K562 (cell line): ENCODE measurements around the gene LRRC25. TPM values are rescaled to one million over a fixed set of nuclear protein-coding genes. Genes with fewer than 3 reads are reported as not detected.
A peak's percentile ranks its signal among the peaks of the same experiment; 100 is the strongest.

ENCODE experiments used
- ATAC-seq: fragments of 200-7000 bp; cut with Tn5 transposase; 3 replicates; pipeline ENCODE4 v1.9.1; 2020; ENCODE audit warnings: moderate library complexity
- BruUV-seq: library from RNA; stranded (reverse); fragments of 400-500 nt; replicated peaks from 2 replicates; lab custom pipeline; 2021; lab: Mats Ljungman, UMichigan
- CTCF ChIA-PET: fragments of 300-600 bp; formaldehyde crosslinking; extraction: SDS; loops from one replicate; lab custom pipeline; 2021; ENCODE audit warnings: low intra/inter-chr PET ratio; lab: Yijun Ruan, JAX
- POLR2A ChIA-PET: fragments of 300-600, 350-650 bp; sonication (Branson Sonifier 250); formaldehyde crosslinking; extraction: SDS; loops from one replicate; lab custom pipeline; 2021; ENCODE audit warnings: antibody characterized with exemption, inconsistent platforms; lab: Yijun Ruan, JAX
- DNase-seq, 4 experiments: peaks; one replicate each; pipeline versions ENCODE4 v3.0.0 to v3.0.0-alpha.2; 2011 to 2018; ENCODE audit warnings: low spot score in 3 of 4, mixed read lengths in 3 of 4; ENCODE audit errors: extremely low read depth in 1 of 4
- FAIRE-seq: peaks from 2 replicates; lab custom pipeline; 2011; peaks lifted over from hg19 to GRCh38; lab: Jason Lieb, UNC
- H2AFZ ChIP-seq: 2 replicates; pipeline ENCODE4 v1.6.0; 2011; ENCODE audit warnings: low read depth, low read length, control low read depth, inconsistent platforms
- H3K27ac ChIP-seq: fragments of 200-600 bp; 3 replicates; pipeline ENCODE4 v1.8.0; 2011; ENCODE audit warnings: low read depth, mild to moderate bottlenecking, control low read depth, inconsistent platforms, low read length, moderate library complexity, mixed read lengths; ENCODE audit errors: extremely low read depth
- H3K27me3 ChIP-seq, 2 experiments: fragments of 300-600 bp in 1 of 2; 2 replicates in 1 of 2; 3 replicates in 1 of 2; pipeline versions ENCODE4 v1.6.0 to v1.8.0; 2011; ENCODE audit warnings: inconsistent platforms in 2 of 2, low read length in 2 of 2, mild to moderate bottlenecking in 1 of 2, mixed read lengths in 1 of 2, moderate library complexity in 1 of 2; ENCODE audit not compliant: control insufficient read depth in 2 of 2, insufficient read depth in 2 of 2
- H3K36me3 ChIP-seq: fragments of 300-600 bp; 3 replicates; pipeline ENCODE4 v1.8.0; 2011; ENCODE audit warnings: mild to moderate bottlenecking, low read length, inconsistent platforms; ENCODE audit not compliant: control insufficient read depth, insufficient read depth
- H3K4me1 ChIP-seq, 2 experiments: fragments of 200-600 bp in 1 of 2; replicated peaks in 1 of 2; 2 replicates in 1 of 2; 3 replicates in 1 of 2; pipeline versions ENCODE4 v1.5.1 to v1.8.0; 2011; ENCODE audit warnings: inconsistent platforms in 2 of 2, low read length in 2 of 2, mild to moderate bottlenecking in 1 of 2, mixed read lengths in 1 of 2, moderate library complexity in 1 of 2; ENCODE audit not compliant: control insufficient read depth in 2 of 2, insufficient read depth in 2 of 2
- H3K4me2 ChIP-seq: 2 replicates; pipeline ENCODE4 v1.6.1; 2011; ENCODE audit warnings: low read length, control low read depth, inconsistent platforms, mixed read lengths; ENCODE audit not compliant: insufficient read depth
- H3K4me3 ChIP-seq: fragments of 200-600 bp; sonication (generic), shearing (Covaris generic); 2 replicates; pipeline ENCODE4 v1.5.1; 2016; ENCODE audit warnings: control low read depth, inconsistent platforms
- H3K79me2 ChIP-seq: fragments of 200-600 bp; 3 replicates; pipeline ENCODE4 v1.8.0; 2011; ENCODE audit warnings: low read length, inconsistent platforms; ENCODE audit not compliant: control insufficient read depth, insufficient read depth
- H3K9ac ChIP-seq, 2 experiments: 2 replicates each; pipeline versions ENCODE4 v1.6.0 to v1.6.1; 2011; ENCODE audit warnings: low read depth in 2 of 2, low read length in 2 of 2, control low read depth in 1 of 2, inconsistent platforms in 1 of 2, mild to moderate bottlenecking in 1 of 2, mixed read lengths in 1 of 2; ENCODE audit not compliant: insufficient read depth in 1 of 2
- H3K9me1 ChIP-seq: one replicate; pipeline ENCODE4 v1.6.0; 2011; ENCODE audit warnings: inconsistent platforms, mild to moderate bottlenecking, low read length, moderate library complexity; ENCODE audit not compliant: control insufficient read depth, insufficient read depth
- H3K9me3 ChIP-seq: replicated peaks from 2 replicates; pipeline ENCODE4 v1.5.1; 2011; ENCODE audit warnings: low read depth, low read length, inconsistent platforms; ENCODE audit not compliant: control insufficient read depth, insufficient read depth
- H4K20me1 ChIP-seq: replicated peaks from 2 replicates; pipeline ENCODE4 v1.6.1; 2011; ENCODE audit warnings: low read length, inconsistent platforms, mixed read lengths; ENCODE audit not compliant: control insufficient read depth, insufficient read depth
- FUS ChIP-seq: fragments of 200-400 bp; formaldehyde crosslinking; optimal IDR thresholded peaks from 2 replicates; pipeline ENCODE3; 2017; ENCODE audit warnings: low read depth, low read length
- MAX ChIP-seq: sonication (generic); formaldehyde crosslinking; IDR thresholded peaks from 2 replicates; pipeline ENCODE4 v1.9.0; 2022; ENCODE audit warnings: mild to moderate bottlenecking, missing genetic modification reagents
- POLR2AphosphoS5 ChIP-seq: IDR thresholded peaks from 2 replicates; pipeline ENCODE4 v1.6.1; 2011; ENCODE audit warnings: mild to moderate bottlenecking, low read depth, low read length, moderate library complexity; ENCODE audit not compliant: control insufficient read depth, insufficient read depth
- RBFOX2 ChIP-seq: fragments of 200-400 bp; formaldehyde crosslinking; IDR thresholded peaks from 2 replicates; pipeline ENCODE4 v1.6.1; 2017; ENCODE audit warnings: low read depth, mild to moderate bottlenecking, low read length, moderate library complexity
- RBM25 ChIP-seq: fragments of 200-400 bp; formaldehyde crosslinking; IDR thresholded peaks from 2 replicates; pipeline ENCODE4 v1.6.1; 2018; ENCODE audit warnings: low read length, low read depth, moderate library complexity; ENCODE audit not compliant: severe bottlenecking
- ZNF121 ChIP-seq: sonication (generic); formaldehyde crosslinking; conservative IDR thresholded peaks from 2 replicates; pipeline ENCODE4 v1.8.0; 2022; ENCODE audit warnings: missing genetic modification reagents
- WGBS: fragments of 100-300 bp; shearing (Covaris generic); methylation state at CpG from one replicate; pipeline ENCODE4 v1.1.6; 2016; ENCODE audit warnings: low coverage, mixed read lengths; ENCODE audit not compliant: insufficient coverage; ENCODE audit errors: missing lambda C conversion rate; 5-methylcytosine and 5-hydroxymethylcytosine counted together
- in situ Hi-C: fragments of 300-500 bp; cut with MboI; formaldehyde crosslinking; loops from 4 replicates; pipeline ENCODE4 v1.15.0; 2018; ENCODE audit warnings: inconsistent platforms, mixed read lengths
- intact Hi-C: fragments of 100-400 bp; cut with micrococcal nuclease; formaldehyde crosslinking; loops from 2 replicates; pipeline ENCODE4 v1.14.2; 2022
- polyA plus RNA-seq, 8 experiments: library from polyadenylated mRNA; depleted of rRNA in 4 of 8; stranded (reverse) in 5 of 8; unstranded in 3 of 8; fragments of >200 nt; fragmentation: Nextera tagmentation in 2 of 8; fragmentation: Illumina TruSeq in 1 of 8; extraction: Ambion mirVana in 2 of 8; extraction: Trizol in 1 of 8; gene quantifications; 2 replicates each; pipeline versions ENCODE4 v1.2.1 to v1.2.3, GENCODE V29; 2011 to 2014; ENCODE audit warnings: inconsistent platforms in 1 of 8, missing spikeins in 1 of 8
- total RNA-seq, 7 experiments: library from RNA; depleted of rRNA in 6 of 7; stranded (reverse); fragments of >200 nt in 6 of 7; fragmentation: Illumina TruSeq in 2 of 7; extraction: Trizol in 2 of 7; gene quantifications; 2 replicates each; pipeline versions ENCODE4 v1.2.1 to v1.2.3, GENCODE V29; 2011 to 2021; ENCODE audit warnings: low replicate concordance in 1 of 7

The LRRC25 gene
- total and polyA plus RNA-seq, 9 of the 15 experiments (the other 6 are each of a cell fraction or from before 2014, with no cell fraction given): 0.07 to 0.36 (median 0.10) TPM; not detected in 3

DNA sequence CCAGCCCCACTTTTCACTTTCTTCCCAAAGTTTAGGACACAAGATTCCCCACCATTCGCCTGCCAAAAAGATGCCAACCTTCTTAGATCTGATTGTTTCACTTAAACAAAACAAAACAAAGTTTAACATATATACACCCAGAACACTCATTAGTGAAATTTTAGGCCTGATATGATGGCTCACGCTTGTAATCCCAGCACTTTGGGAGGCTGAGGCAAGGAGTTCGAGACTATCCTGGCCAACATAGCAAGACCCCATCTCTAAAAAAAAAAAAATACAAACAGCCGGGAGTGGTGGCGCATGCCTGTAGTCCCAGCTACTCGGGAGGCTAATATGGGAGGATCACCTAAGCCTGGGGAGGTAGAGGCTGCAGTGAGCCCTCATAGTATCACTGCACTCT is 52.1 kb downstream of the LRRC25 start:
- no peak for DNase-seq
- Histone ChIP-seq H2AFZ (no peak overlapping the region), H3K27me3 (no peaks in the 10 kb centered on the region), H3K4me2 (no peak overlapping the region), H4K20me1 (no peaks in the 10 kb centered on the region), H3K9me3 (no peaks in the 10 kb centered on the region), H3K4me3 (no peak overlapping the region), H3K9ac (peak overlapping the region in 1 of 2 experiments; percentile 18; a peak in 1 of 4 replicates), H3K79me2 (peaks cover 26% of the 10 kb centered on the region), H3K4me1 (peaks cover 3 to 30% of the 10 kb centered on the region in 2 experiments; a peak in 4 of 5 replicates), H3K36me3 (peaks cover 56% of the 10 kb centered on the region), H3K27ac (no peak overlapping the region), H3K9me1 (no peaks in the 10 kb centered on the region)
- CTCF ChIA-PET: no interaction called here
- BruUV-seq: no TSS peak
- 92% methylated on average over 6 of the region's 6 CpGs for WGBS
- no peak for FAIRE-seq
- intact Hi-C loops: loop anchor here (5.0 kb wide), 1 partner anchor 42 kb away; the partner anchor contains the start of gene GDF15
- no peak for ATAC-seq
- in situ Hi-C loops: no loop called here
- peak; percentile 91 for TF ChIP-seq ZNF121 (CRISPR knock-in tag)
- TF ChIP-seq FUS: no peak
- TF ChIP-seq MAX (CRISPR knock-in tag): no peak
- no peak for TF ChIP-seq RBFOX2
- TF ChIP-seq POLR2AphosphoS5: 0 out of 2 replicates have a peak, but pooled peaks have one; percentile 12
- TF ChIP-seq RBM25: peak; percentile 17
- POLR2A ChIA-PET: interaction anchor here (1.2 kb wide), 1 partner anchor 44 kb away, joined by 3 read pairs; no protein-coding TSS in a partner anchor
